ENCODE measurements around the gene PTPRN2.

The PTPRN2 gene

GRCh38 chr7:158065340-158065739 is 522.3 kb downstream of the PTPRN2 start:
- TF ChIP-seq, protein P1, sequence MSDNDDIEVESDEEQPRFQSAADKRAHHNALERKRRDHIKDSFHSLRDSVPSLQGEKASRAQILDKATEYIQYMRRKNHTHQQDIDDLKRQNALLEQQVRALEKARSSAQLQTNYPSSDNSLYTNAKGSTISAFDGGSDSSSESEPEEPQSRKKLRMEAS (IDR thresholded peaks at IDR 0.05; ENCODE audit: low read depth, low read length) = no peak
- TF ChIP-seq CTCF (IDR thresholded peaks at IDR 0.05; ENCODE audit: low read depth, low read length) = no peak
- no peak for TF ChIP-seq POLR2A (IDR thresholded peaks at IDR 0.05; ENCODE audit: extremely low read depth, insufficient read length)
- no peak for TF ChIP-seq MYC (IDR thresholded peaks at IDR 0.05; ENCODE audit: low read depth, low read length)
- H3K4me3 ChIP-seq (ENCODE audit: low read depth, low read length) = no peak overlapping the region
- DNase-seq (ENCODE audit: low read depth) = no peak

DNA sequence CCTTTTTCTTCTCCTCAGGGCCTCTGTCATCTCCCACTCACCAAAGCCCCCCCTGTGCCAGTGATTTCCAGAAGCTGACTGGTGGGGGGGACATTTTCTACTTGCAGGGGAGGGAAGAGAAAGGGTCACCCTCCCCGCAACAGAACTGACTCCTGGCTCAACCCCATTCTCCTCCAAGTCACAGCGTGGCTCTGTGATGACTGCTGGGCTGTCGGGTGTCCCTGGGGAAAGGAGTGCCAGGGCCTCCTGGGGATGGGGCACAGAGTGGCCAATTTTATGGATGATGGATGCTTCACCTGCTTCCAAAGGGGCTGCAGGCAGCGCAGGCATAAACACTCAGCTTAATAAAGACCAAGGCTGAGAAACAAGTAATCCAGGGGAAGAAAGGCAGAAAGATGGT is 523.0 kb downstream of the PTPRN2 start:
- no peak overlapping the region for H3K4me3 ChIP-seq (ENCODE audit: low read depth, low read length)
- no peak for DNase-seq (ENCODE audit: low read depth)
- TF ChIP-seq MYC (IDR thresholded peaks at IDR 0.05; ENCODE audit: low read depth, low read length) (no peak), POLR2A (IDR thresholded peaks at IDR 0.05; ENCODE audit: extremely low read depth, insufficient read length) (no peak), CTCF (IDR thresholded peaks at IDR 0.05; ENCODE audit: low read depth, low read length) (no peak)
- TF ChIP-seq, protein P1 (IDR thresholded peaks at IDR 0.05; ENCODE audit: low read depth, low read length) = no peak

DNA sequence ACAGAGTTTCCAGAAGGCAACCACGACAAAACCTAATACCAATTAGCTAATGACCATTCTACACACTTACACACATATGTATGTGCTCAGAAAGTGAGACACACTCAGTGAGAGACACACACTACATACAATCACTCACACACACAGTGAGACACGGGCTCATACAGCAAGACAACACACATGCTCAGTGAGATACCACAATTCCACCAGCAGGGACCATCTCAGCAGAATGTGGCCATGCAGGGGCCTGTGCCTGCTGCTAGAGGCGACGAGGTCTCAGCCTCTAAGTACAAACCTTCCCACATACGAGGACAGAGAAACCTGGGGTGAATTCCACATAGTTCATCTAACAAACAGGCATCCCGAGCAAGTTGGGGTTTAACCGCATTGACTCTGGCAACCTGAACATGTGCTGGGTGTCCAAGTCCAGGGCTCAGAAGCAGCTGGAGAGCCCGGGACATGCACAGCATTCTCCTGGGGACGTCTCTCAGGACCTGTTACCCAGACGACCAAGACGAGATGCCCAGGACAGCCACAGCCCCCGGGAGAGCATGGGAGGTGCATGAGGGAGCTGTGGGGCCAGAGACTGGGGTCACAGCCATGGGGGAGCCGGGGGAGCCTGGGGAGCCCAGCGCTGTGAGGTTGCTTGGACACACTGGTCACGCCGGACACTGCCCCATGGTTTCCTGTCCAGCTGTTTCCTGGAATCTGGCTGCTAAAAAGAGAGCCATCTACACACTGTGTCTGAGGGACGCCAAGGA is 523.6 kb downstream of the PTPRN2 start:
- no peak for DNase-seq (ENCODE audit: low read depth)
- TF ChIP-seq MYC (IDR thresholded peaks at IDR 0.05; ENCODE audit: low read depth, low read length) = no peak
- no peak for TF ChIP-seq CTCF (IDR thresholded peaks at IDR 0.05; ENCODE audit: low read depth, low read length)
- TF ChIP-seq, protein P1 (IDR thresholded peaks at IDR 0.05; ENCODE audit: low read depth, low read length) = no peak
- TF ChIP-seq POLR2A (IDR thresholded peaks at IDR 0.05; ENCODE audit: extremely low read depth, insufficient read length) = no peak
- H3K4me3 ChIP-seq (ENCODE audit: low read depth, low read length) = no peak overlapping the region

GRCh38 chr7:158062661-158063060 is 525.0 kb downstream of the PTPRN2 start:
- no peak overlapping the region for H3K4me3 ChIP-seq (ENCODE audit: low read depth, low read length)
- TF ChIP-seq, protein P1 (IDR thresholded peaks at IDR 0.05; ENCODE audit: low read depth, low read length) = no peak
- TF ChIP-seq MYC (IDR thresholded peaks at IDR 0.05; ENCODE audit: low read depth, low read length) (no peak), CTCF (IDR thresholded peaks at IDR 0.05; ENCODE audit: low read depth, low read length) (no peak), POLR2A (IDR thresholded peaks at IDR 0.05; ENCODE audit: extremely low read depth, insufficient read length) (no peak)
- DNase-seq (ENCODE audit: low read depth) = no peak

DNA sequence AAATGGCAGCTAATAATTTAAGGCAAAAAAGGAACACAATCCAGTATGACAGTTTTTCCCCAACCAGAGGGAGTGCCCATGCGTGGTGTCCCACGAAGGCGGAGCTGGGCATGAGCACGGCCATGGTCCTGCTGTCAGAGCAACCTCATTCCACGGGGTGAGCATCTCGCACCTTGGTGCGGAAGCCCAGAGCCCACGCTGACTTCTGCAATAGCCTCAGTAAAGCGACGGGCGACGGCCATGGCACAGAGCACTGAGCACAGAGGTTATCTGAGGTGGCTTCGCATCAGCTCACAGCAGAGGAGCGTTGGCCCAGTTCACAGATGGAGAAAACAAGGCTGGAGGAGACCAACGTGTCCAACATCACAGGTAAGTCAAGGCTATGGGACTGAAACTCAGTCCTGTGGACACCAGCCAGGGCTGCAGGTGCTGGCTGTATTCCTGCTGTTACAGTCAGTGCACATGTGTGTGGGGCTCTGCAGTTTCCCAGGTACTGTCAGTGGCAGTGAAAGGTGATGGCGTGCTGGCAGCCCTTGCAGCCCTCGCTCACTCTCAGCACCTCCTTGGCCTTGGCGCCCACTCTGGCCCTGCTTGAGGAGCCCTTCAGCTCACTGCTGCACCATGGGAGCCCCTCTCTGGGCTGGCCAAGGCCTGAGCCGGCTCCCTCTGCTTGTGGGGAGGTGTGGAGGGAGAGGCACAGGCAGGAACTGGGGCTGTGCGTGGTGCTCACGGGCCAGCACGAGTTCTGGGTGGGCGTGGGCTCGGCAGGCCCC is 525.6 kb downstream of the PTPRN2 start:
- H3K4me3 ChIP-seq (ENCODE audit: low read depth, low read length) = no peak overlapping the region
- DNase-seq (ENCODE audit: low read depth) = no peak
- no peak for TF ChIP-seq CTCF (IDR thresholded peaks at IDR 0.05; ENCODE audit: low read depth, low read length)
- TF ChIP-seq MYC (IDR thresholded peaks at IDR 0.05; ENCODE audit: low read depth, low read length) = no peak
- no peak for TF ChIP-seq POLR2A (IDR thresholded peaks at IDR 0.05; ENCODE audit: extremely low read depth, insufficient read length)
- TF ChIP-seq, protein P1 (IDR thresholded peaks at IDR 0.05; ENCODE audit: low read depth, low read length) = no peak
